GM19455 (cell line): ENCODE results near the gene DYSF.

Experiments
- ATAC-seq: cut with Tn5 transposase; IDR thresholded peaks from one replicate; pipeline ENCODE4 v1.9.1; 2021; ENCODE audit not compliant: unreplicated experiment

The DYSF gene

DNA sequence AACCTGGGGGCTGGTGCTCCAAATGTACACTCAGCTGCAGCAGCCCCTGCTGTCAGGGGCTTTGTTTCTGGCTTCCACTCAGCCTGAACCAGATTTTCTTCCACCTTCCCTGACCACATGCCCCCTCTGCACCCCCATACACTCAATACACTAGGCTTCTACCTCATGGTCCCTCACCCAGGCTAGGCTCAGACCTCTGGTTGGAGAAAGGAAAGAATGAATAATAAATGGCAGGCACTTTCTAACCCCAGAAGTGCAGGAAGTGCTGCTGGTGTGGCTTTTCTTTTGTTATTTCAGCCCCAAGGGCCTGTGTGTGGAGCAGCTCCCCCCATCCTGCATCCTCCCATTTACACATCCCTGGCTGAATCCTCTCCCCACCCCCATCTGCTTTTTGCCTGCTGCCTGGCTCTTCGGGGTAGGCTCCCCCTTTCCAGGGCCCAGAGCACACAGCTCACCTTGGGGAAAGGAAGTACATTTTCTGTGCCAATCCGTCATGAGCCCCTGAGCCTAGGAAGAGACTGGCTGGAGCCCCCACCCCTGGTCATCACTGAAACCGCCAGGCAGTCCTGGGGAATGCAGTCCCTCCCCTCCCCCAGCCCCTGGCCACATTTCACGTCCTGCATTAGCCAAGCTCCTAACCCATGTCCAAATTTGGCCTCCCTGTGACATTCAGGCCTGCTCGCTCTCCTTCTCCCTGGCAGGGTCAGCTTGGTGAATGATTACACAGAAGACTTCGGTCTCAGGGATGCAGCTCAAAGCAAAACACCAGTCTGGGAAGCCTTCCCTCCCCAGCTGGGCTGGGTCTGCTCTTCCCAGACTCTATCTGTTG is 2.6 kb downstream of the DYSF start:
- ATAC-seq, result no peak

DNA sequence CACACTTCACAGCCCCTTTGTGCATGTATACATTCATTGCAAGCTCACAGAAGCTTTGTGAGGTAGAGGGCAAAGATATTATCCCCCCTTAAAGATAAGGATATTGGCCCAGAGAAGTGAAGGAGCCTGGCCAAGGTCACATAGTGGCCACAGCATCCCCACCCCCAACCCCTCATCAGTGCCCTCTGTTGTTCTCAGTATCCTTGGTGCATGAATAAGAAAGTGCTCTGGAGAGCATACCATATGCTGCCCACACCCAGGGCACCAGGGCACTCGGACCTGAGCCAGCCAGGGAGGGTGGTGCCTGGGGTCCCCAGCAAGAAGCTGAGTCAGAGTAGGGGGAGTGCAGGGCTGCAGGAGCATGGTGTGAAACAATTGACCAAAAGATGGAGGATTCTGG is 3.3 kb downstream of the DYSF start:
- ATAC-seq, result no peak

DNA sequence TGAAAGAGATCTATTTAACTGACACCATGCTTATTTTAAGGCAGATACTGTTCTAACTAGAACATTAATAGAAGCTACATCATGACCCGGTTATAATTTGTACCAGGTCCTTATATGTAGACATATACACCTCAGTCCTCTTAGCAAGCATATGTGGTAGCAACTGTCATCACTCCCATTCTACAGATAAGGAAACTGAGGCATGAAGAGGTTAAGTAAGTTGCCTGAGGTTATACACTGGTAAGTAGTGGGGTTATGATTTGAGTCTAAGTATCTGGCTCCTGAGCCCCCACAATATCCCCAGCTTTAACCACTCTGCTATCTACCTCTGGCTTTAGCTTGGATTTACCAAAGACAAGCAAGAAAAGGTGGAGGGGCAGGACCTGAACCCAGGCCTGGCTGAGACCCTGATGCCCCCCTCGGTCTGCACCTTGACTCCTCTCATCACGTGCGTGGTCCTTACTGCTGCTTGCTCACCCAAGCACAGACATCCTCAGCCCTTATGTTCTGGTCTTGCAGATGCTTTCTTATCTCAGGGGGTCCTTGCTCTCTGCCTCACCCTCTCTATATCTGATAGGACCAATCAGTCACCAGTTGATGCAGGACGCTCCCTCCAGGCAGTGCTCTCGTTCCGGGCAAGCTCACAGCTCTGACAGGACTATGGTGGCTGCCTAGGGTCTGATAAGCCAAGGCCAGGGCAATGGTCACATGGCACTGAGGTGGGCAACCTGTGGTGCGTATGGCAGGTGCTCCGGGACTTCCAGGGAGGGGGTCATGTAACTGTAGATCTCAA is 4.0 kb downstream of the DYSF start:
- no peak for ATAC-seq

DNA sequence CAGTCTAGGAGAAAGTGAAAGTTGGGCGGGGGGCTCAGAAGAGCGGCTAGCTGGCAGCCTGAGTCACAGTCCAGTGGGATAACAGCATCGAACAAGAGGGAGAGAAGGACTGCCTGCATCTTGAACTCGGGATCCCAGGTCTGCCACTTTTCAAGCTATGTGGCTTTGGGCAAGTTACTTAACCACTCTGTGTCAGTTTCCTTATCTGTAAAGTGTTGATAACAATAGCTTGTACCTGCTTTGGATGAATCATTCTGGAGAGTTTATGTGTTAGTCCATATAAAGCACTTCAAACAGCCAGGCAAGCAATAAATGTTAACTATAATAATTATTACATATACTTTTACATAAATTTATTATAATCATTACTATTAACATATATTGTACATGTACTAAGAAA is 4.6 kb downstream of the DYSF start:
- ATAC-seq, result no peak

DNA sequence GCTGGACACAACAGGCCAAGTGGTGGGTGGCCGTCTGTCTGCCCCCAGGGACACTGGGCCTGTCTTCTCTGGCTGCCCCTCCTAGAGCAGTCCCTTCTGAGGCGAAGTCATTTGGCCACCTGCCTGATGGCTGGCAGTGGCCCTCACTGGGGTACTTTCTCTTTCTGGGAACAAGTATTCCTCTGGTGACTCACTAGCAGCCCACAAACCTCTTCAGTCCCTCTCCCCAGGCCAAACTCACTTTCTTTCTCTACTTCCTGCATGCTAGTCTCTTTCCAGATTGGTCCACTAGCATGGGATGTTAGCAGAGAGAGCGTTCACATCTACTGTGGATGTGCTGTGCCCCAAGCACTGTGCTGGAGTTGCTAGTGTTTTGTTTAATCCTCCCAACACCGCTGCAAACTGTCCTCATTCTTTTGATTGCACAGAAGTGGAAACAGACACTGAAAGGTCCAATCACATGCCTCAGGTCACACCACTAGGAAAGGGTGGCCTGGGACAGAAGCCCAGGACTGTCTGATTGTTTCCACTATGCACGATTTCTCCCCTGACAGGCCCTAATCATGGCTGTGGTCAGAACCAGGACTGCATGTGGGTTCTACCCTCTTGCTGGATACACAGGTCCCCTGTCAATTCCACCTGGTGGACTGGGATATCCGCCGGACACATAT is 5.2 kb downstream of the DYSF start:
- no peak for ATAC-seq

DNA sequence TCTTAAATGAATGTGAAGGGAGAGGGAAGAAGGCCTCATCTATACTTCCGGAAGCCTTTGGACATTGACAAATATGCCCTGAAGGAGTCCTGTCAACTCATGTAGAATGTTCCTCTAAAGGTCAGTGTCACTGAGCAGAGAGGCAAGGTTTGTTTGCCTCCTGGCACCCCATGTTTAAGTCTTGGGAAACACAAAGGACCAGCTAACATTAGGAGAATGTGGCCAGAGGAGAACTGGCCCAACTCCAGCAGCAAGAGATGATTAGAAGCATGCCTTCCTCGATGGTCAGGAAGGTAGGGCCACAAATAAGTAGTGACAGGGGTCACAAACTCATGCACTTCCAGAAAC is 5.7 kb downstream of the DYSF start:
- no peak for ATAC-seq

DNA sequence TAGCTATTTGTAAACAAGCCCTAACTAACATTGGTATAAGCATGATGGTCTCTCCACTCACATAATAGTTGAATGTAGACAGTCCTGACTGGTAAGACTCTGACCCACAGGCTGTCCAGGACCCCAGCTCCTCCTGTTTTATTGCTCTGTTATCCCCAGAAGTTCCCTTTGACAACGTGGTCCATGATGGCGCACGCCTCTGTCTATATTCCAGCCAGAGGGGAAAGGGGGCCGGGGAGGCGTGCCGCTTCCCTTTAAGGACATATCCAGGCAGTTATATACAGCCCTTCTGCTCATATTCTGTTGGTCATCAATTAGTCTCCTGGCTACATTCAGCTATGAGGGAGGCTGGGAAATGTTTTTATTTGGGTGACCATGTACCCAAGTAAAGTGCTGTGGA is 6.7 kb downstream of the DYSF start:
- ATAC-seq, result no peak

DNA sequence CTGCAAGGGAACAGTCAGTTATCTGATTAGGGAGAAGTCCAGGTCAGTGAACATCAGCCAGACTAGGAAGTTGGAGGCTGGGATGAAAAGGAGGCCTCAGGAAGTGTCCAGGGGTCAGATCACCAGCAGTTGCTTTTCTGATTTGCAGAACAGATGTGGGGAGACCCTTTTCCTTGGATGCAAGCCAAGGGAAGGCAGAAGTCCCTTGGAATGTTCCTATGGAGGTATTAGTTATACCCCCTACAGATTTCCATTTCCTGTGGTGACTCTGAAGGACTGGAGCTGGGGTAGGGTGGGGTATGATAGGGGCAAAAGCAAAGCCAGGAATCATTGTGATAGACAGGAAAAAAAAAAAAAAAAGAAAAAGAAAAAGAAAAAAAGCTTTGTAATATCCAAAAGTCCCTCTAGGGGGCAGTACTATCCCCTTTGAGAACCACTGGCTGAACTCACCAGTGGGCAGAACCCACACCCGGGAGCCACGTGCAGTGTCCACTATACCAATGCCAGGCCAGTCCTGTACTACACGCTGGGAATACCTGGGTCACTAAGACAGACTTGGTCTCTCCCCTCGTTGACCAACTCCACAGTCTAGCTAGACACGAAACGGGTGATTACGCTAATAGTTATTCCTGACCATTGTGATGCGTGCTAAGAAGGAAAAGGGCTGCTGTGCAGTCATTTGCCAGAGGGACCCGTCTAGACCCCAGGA is 7.4 kb downstream of the DYSF start:
- no peak for ATAC-seq

DNA sequence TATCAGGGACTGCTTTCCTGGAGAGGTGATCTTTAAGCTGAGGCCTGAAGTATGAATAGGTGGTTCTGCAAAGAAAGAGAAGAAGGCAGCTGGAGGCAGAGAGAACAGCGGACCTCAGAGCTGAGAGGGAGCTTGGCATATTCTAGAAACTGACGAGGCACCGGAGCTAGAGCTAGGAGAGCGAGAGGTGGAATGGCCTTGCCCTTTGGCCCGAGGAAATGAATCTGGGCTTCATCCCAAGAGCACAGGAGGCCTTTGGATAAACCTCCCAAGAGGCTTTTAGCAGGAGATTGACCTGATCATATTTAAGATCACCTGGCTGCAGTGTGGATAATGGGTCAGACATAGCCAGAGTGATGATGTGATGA is 7.9 kb downstream of the DYSF start:
- ATAC-seq, result no peak

DNA sequence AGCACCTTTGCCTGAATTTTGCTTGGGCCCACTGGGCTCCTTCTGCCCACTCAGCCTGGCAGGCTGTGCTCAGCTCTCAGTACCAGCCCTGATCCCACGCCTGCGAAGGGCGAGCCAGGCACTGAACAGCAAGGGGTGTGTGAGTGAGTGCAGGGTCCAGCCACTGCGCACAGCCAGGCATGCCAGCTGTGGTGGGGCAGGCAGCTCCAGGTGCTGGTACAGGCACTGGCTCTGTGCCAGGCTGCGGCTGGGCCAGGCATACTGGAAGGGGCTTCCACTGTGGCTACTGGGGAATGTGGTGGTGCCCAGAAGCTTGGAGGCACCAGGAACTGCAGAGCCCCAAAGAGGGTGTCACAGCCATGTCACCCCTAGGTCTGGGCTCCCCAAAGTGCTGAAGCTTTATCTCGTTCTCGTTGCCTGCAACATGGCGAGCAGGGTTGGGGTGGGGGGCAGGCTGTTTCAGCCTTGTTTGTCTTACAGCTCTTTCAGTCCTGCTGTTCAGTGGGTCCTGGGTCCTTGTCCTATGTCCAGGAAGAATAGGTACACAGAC is 8.8 kb downstream of the DYSF start:
- ATAC-seq, result no peak

DNA sequence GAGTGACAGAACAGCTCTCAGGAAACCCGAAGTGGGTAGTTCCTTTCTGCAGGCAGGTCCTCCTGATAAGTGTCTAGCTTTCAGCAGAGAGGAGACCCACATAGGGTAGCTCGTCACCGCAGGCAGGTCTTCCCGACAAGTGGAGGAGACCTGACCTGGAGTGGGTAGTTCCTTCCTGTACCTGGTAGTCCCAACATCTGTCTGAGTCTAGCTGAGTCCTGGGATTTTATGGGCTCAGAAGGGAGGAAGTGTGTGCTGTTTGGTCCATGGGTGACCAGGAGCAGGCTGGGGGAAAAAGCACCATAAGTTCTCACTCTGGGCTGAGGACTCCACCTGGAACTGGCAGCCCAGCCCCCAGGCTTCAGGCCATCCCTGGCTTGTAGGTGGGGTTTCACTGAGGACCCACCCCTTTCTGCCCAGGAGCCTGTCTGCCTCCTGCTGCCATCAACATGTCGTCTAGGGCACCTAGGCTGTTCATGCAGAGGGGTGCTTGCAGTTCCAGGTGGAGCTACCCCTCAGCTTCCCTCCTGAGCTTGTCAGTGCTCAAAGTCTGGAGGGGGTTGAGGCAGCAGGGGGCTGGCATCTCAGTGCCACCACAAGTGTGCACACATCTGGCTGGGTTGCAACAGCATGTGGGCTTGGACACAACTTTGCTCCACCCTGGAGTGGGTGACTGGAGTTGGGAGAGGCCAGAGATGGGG is 9.4 kb downstream of the DYSF start:
- no peak for ATAC-seq

DNA sequence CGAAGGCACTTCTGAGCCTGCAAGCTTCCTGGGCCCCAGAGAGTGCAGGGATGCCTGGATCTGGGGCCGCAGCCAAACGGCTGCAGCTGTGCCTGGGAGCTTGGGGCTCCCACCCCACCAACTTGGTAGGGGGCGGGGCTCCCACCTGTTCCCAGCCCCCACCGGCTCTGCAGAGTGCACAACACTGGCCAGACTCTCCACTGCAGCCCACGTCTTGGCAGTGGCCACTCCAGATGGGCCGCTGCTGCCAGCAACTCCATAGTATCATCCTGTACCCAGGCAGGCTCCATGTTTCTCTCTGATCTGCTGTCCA is 9.9 kb downstream of the DYSF start:
- no peak for ATAC-seq

DNA sequence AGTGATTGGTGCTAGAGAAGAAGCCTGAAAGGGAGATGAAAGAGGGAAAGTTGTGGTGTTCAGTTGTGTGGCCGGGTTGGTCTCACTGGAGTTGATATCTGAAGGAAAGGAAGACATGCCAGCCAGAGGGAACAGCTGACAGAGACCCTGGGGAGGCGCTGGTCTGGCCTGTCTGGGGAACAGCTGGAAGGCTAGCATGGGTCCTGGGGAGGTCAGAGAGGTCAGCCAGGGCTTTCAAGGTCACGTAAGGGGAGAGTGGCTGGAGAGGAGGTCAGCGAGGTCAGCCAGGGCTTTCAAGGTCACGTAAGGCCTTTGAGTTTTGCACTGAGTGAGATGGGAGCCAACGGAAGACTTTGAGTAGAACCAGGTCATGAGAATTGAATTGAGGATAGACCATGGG is 11.0 kb downstream of the DYSF start:
- ATAC-seq, result no peak

DNA sequence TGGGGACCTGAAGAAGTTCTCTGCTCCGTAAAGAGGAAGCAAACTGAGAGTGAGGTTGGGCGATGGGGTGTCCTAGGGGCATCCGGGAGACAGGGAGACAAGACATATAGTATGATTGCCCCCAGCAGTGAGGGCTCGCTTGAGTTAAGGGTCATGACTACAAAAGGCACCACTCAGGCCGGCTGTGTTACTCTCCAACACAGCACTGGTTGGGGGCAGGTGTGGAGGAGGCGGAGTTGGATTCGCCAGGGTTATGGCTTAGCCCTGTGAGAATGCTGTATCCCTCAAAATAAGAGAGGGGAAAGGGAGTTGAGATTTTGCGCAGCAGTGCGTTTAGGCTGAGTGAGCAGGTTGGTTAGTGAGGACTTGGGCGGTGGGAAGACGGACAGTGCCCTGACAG is 12.0 kb downstream of the DYSF start:
- ATAC-seq, result no peak

DNA sequence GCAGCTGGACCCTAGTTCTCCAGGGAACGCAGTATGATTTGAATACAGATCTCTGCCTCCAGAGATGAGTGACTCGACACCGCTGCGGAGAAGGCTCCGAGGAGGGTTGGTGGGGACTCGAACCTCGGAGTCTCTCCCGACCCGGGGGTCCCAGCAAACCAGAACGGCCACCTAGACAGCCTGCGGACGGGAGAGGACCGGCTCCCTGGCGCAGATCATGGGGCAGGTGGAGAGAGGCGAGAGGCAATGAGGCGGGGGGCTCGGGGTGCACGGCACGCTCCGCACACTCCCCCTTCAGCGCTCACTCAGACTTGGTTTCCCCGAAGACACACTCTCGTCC is 12.6 kb downstream of the DYSF start:
- ATAC-seq, result no peak

DNA sequence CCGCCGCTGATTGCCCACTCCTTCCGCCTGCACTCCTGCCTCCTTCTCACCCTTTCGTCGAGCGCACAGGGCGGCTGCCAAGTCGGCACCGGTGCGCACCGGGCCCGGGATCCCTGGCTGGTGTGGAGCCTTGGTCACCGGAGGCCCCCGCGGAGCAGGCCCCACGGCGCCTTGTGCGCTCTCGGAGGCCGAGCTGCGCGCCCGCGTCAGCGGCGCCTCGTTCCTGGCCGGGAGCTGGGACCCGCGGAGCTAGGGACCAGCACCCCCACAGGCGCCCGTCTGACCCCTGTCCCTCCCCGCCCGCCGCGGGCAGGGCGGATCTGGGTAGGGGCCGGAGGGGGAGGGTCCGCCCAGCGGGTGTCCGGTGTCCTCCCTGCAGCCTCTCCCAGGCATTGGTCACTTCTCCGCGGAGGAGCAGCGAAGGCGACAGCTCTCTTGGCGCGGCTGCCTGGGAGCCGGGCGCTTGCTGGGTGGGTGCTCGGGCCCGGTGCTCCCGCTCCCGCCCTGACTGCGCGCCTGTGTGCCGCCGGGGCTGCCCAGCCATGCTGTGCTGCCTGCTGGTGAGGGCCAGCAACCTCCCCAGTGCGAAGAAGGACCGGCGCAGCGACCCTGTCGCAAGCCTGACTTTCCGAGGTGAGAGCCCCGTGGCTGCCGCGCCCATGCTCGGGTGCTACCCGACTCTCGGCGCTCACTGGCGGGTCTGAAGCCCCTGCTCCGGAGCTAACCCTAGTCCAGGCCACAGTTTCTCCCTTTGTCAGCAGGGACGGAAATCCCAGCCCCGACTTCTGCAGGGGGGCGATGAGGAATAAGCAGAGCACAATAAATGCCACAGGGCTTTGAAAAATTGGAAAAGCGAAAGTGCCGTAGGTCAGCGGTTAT is 13.2 kb downstream of the DYSF start:
- no peak for ATAC-seq

DNA sequence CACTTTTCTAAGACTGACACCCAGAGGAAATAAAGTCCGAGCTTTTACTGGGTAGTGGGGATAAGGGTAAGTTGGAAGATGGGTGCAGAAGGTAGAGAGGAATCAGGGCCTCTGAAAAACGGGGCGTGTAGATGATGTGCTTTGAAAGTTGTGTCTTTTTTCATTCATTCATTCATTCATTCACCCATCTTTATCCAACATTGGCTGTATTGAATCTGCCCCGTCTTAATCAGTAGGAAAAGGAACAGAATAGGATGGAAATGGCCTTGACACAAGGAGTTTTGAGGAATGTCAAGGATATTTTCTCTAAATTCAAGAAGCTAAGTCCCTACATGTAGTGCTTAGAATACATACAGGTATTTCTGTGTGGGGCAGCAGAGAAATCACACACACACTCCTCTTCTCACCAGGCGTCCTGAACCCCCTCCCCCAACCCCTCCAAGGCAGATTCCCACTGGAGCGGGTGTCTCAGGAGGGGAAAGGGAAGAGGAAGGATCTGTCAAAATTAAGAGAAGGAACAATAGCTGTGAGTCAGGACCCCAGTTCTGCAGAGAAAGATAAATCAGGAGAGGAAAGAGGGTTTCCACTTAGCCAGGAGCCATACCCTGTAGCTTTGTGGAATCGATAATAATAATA is 13.9 kb downstream of the DYSF start:
- ATAC-seq, result no peak

DNA sequence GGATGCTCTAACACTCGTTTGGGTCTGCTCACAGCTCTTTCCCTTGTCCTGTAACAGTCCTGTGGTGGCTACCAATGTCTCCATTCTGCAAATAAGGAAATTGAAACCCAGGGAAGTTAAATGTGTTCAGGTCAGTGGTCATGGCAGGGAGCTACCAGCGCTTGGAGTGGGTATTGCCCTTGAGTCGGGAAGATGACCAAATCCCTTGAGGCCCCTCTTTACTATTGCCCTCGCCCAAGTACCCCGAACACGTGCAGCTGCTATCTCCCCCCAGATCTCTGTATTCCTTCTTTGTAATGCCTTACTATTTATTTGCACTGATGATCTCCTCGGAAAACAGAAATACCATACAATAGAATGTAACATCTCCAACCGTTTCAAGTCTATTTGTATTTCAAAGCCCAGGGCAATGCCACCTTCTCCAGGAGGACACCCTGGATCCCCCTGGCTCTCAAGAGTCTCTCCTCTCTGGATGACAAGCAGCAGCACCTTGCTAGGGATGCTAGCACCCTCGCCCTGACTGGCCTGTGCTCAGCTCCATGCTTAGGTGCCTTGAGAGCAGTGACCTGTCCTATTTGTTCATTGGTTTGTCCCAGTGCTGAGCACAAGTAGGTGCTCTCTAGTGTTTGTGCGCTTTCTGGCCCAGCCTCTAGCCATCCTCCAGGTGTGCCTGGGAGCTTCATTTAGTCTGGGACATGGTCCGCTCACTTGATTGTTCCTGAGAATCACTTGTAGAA is 15.1 kb downstream of the DYSF start:
- ATAC-seq, result no peak
